GM21737 (cell line): ENCODE results near the gene FBXO44.
A peak's percentile ranks its signal among the peaks of the same experiment; 100 is the strongest.

Source experiments
- ATAC-seq: cut with Tn5 transposase; IDR thresholded peaks from one replicate; pipeline ENCODE4 v1.9.1; 2021; ENCODE audit warnings: mild to moderate bottlenecking, moderate library complexity; ENCODE audit not compliant: unreplicated experiment

The FBXO44 gene

DNA sequence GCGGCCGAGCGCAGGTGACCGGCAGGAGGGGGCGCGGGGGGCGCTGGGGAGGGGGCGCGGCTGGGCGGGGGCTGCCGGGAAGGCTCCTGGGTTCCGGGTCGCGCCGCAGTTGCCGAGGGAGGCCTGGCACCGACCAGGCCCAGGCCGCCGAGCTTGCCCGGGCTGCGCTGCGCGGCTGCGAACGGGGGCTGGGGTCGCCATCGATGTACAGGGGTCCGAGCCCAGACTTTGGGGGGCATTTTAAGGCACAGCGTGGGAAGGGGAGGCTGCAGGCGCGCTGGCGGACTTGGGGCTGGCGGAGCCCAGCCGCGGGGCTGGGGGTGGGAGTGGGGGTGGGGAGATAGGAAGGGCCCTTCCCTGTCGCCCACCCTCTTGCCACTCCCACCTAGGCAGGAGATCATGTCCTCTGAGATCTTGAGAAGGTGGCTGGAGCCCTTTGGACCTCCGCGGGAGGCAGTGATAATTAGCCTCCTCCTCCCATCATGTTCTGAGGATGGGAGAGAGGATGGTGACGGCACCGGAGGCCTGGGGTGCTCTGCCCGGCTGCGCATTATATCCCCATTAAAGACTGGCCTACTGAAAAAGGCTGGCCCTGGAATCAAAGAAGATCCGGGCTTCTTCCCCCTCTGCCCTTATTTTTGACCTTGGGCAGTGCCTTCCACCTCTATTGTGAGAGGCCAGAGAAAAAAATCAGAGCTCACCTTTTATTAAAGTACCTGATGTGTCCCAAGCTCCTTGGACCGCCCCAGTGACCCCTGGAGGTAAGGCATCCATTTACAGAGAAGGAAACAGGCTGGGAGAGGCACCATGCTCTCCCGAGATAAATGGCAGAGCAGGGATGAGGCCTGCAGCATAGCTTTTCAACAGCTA, 497 bp downstream of the FBXO44 start:
- peak; percentile 24 for ATAC-seq

GRCh38 chr1:11657654-11658053, 3.0 kb downstream of the FBXO44 start:
- no peak for ATAC-seq

GRCh38 chr1:11658542-11658941, 3.9 kb downstream of the FBXO44 start:
- ATAC-seq, result no peak

DNA sequence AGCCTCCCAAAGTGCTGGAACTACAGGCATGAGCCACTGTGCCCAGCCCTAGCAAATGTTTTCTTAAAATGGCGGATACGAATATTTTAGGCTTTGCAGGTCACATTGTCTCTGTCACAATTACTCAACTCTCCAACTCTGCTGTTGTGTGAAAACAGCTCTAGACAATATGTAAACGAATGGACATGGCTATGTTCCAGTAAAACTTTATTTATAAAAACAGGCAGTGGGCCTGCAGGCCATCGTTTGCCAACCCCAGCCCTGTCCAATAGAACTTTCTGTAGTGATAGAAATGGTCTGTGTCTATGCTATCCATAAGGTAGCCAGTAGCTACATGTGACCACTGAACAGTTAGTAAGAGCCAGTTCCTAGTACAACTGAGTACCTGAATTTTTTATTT, 5.1 kb downstream of the FBXO44 start:
- ATAC-seq, result no peak

- ATAC-seq, result no peak
Measured at GRCh38 chr1:11661103-11661502, 6.4 kb downstream of the FBXO44 start.

DNA sequence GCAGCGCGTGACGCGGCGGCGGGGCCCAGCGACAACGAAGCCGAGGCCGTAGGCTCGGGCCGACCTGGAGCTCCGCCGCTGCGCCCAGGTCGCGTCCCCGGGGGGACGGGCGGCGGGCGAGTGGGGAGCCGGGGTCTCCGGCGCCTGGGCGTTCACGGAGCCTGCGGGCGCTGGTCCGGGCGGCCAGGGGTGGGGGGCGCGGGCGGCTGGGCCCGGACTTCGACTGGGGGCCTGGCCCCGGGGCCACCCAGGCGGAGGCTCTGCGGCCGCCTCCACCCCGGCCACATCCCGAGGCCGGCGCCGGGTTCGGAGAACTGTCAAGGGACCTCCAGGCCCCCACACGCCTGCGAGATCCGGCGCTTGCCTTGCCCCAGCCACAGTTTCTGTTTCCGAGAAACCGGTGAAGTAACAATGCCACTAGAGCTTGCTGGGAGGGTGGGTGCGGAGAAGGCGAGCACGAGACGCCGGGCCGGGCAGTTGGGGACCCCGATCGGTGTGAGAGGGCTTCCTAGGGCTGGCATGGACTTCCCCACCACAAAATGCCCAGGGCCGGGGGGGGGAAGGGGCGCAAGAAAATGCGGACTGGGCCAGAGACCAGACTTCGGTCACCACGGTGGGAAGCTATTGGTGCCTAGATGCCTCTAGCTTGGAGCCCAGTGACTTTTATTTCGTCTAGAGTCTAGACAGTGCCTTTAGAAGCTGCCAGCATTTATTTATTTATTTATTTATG, 9.8 kb downstream of the FBXO44 start:
- ATAC-seq, result peak; percentile 41

GRCh38 chr1:11668516-11668915, 13.8 kb downstream of the FBXO44 start:
- no peak for ATAC-seq

- no peak for ATAC-seq
Measured at GRCh38 chr1:11670747-11671146, 16.1 kb downstream of the FBXO44 start.

DNA sequence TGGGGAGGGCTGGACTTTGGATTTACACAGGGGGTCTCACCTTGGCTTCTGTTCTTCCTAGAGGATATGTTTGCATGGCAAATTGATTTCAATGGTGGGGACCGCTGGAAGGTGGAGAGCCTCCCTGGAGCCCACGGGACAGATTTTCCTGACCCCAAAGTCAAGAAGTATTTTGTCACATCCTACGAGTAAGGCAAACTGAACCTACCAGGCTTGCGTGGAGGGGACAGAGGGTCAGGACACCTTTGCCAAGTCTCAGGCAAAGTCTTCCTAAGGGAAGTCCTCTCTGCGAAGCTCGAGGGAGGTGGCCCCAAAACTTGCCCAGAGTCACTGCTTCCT, 16.5 kb downstream of the FBXO44 start:
- no peak for ATAC-seq

DNA sequence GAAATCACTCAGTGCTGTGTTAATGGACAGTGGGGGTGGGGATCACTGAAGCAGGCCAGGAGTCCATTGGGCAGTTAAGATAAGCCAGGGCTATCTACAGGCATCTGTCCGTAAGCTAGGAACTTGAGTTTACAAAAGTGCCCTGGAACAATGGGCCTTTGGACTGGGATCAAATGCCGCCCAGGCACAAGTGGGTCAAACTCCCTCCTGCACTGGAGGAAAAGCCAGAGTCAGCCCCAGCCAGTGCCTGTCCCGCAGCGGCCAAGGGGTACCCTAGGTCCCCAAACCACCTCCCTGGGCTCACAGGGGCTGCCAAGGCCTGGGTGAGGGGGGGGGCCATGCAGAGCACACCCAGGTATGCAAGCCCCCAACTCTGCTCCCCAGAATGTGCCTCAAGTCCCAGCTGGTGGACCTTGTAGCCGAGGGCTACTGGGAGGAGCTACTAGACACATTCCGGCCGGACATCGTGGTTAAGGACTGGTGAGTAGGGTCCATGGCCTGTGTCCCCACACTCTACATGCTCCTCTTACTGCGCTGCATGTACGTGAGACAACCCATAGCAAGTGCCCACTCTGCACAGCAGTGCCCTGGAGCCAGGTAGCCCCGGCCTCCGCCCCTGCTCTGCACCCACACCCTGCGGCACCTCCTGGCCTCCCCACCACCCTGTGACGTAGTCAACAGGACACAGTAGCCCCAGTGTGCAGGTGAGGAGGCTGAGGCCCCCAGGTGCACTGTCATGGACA, 17.0 kb downstream of the FBXO44 start:
- ATAC-seq, result no peak

GRCh38 chr1:11673089-11673769, 18.6 kb downstream of the FBXO44 start:
- ATAC-seq, result no peak

- no peak for ATAC-seq
Measured at GRCh38 chr1:11674488-11674887, 19.8 kb downstream of the FBXO44 start.

GRCh38 chr1:11675325-11675724, 20.6 kb downstream of the FBXO44 start:
- no peak for ATAC-seq

DNA sequence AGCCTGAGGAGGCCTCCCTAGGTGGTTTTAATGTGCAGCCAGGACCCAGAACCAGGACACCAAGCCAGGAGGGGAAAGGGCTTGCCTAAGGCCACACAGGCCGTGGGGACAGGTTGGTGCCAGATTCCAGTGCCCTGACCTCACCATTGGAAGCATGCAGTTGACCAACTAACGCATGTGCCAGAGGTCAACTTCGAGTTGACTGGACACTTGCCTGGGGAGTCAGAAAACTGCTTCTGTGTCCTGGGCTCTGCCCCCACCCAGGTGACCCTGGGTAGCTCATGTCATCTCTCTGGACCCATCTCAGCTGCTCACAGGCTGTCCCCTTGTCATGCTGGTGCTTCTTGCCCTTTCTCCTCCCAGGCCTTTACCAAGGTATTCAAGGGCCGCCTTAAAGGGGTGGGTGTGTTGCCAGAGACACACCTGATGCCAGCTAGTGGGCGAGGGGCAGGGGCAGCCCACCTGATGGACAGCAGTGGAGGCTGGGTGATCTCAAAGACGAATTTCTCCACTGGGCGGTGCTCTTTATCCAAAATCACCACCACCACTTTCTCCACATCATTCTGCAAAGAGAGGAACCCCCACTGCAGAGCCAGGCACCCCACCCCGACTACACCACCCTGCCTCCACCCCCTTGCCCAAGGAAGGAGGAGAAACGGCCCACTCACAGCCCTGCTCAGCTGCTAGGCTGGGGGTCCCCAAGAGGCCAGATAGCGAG, 21.9 kb downstream of the FBXO44 start:
- no peak for ATAC-seq

DNA sequence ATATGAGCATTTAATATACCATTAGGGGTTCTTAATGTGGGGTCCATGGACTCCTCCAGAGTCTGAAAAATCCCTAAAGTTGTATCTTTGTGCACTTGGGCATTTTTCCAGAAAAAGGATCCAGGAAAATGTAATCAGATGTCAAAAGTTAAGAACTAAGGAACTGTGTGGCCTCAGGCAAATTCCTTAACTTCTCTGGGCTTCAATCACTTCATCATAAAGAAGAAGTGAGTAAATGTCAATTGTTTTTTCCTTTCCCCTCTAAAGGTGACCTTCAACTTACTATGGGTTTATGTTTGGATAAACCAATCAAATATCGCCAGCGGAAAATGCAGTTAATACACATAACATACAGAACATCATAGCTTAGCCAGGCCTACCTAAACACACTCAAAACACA, 23.8 kb downstream of the FBXO44 start:
- no peak for ATAC-seq

DNA sequence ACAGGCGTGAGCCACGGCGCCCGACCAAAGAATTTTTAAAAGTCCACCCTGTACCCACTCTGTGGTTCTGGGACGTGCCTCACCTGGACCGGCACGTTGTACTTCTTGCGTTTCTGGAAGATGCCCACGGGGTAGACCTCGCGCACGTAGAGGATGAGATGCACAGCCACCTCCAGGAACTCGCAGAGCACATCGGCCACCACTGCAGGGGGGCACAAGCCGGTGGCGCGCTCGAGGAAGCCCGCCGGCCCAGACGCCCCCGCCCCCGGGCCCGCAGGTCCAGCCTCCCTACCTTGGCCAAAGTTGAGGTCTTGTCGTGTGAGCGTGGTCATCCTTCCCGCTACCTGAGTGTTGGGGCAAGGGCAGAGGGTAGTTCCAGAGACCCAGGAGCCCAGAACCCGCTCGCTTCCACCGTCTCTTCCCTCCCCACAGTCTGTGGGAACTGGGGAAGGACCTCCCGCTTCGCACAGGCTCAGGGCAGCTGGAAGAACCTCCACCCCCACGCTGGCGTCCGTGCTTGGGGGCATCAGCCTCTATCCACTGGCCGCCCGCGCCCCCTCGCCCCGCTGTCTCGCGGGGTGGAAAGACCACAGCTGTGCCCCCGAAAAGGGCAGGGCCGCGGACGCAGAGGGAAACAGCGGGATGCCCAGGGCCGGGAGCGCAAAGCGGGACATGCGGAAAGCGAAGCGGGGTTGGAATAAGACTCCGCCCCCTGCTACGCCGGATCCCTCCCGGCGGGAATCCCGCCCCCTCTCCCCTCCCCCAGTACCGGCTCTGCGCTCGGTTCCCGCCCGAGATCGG, 25.8 kb downstream of the FBXO44 start:
- peak; percentile 5 for ATAC-seq

DNA sequence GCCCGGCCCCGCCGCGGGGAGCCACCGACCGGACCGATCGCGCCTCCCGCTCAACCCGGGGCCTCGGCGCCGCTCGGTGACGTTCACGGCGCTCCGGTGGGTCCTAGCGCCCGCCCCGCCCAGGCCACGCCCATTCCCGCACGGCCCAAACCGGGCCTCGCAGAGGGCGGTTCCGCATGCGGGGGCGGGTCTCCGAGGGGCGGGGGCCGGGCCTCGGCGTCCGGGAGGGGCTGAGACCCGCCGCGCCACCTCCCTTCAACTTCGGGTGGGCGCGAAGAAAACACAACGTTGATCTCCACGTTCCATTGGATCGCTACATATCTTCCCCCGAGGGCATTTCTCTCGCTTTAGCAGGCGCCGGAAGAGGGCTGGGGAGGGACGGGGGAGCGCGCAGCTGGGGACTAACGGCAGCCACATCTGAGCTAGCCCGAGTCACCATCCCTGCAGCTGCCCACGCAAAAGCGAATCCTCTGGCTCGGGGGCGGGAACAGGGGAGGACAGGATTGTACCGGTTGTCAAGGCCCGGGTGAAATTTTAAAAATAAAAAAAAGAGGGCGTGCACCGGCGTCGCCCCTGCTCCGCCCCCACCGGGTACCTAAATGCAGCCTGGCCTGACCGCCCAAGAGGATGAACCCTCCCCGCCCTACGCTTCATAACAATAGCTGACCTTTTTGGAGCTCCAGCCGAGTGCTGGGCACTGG, 26.5 kb downstream of the FBXO44 start, which contains the start of gene MAD2L2:
Gene MAD2L2, minus strand, starts transcription at position 78 of the 701 bp plus-strand sequence. CDS start 547 bp downstream, outside the sequence.
- ATAC-seq, result peak; percentile 75

GRCh38 chr1:11682287-11682771, 27.7 kb downstream of the FBXO44 start:
- no peak for ATAC-seq

GRCh38 chr1:11682799-11683198, 28.1 kb downstream of the FBXO44 start:
- no peak for ATAC-seq
